Mammary epithelial cell (primary cell): Measurements from ENCODE around the gene SNN.
A peak's percentile ranks its signal among the peaks of the same experiment; 100 is the strongest.

Experiments
- CTCF ChIP-seq, 2 donors: IDR thresholded peaks in 1 of 2; conservative IDR thresholded peaks in 1 of 2; 2 replicates each; pipeline ENCODE4 v1.5.1; 2011 to 2012; ENCODE audit warnings: inconsistent platforms in 2 of 2, low read length in 2 of 2, mild to moderate bottlenecking in 2 of 2, control low read depth in 1 of 2, low read depth in 1 of 2; ENCODE audit not compliant: insufficient read depth in 1 of 2; ENCODE audit errors: extremely low read depth in 1 of 2
- EZH2 ChIP-seq: IDR thresholded peaks from 2 replicates; pipeline ENCODE4 v1.6.1; 2012; ENCODE audit warnings: low read length, inconsistent platforms, borderline replicate concordance

GRCh38 chr16:11698271-11698689 is 30.0 kb downstream of the SNN start:
- TF ChIP-seq CTCF (conservative IDR thresholded peaks at IDR 0.05 in 1 of 2, IDR thresholded peaks at IDR 0.05 in 1 of 2; ENCODE audit: extremely low read depth in 1 of 2, insufficient read depth in 1 of 2, low read depth in 1 of 2, low read length in 2 of 2) (peak; percentile 20 to 33), EZH2 (no peak)
